GM19328 (cell line): ENCODE results near the gene SOAT2.

Experiments
- ATAC-seq: cut with Tn5 transposase; IDR thresholded peaks from one replicate; pipeline ENCODE4 v1.9.1; 2021; ENCODE audit warnings: mild to moderate bottlenecking, moderate library complexity; ENCODE audit not compliant: unreplicated experiment

Gene SOAT2, protein sequence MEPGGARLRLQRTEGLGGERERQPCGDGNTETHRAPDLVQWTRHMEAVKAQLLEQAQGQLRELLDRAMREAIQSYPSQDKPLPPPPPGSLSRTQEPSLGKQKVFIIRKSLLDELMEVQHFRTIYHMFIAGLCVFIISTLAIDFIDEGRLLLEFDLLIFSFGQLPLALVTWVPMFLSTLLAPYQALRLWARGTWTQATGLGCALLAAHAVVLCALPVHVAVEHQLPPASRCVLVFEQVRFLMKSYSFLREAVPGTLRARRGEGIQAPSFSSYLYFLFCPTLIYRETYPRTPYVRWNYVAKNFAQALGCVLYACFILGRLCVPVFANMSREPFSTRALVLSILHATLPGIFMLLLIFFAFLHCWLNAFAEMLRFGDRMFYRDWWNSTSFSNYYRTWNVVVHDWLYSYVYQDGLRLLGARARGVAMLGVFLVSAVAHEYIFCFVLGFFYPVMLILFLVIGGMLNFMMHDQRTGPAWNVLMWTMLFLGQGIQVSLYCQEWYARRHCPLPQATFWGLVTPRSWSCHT

DNA sequence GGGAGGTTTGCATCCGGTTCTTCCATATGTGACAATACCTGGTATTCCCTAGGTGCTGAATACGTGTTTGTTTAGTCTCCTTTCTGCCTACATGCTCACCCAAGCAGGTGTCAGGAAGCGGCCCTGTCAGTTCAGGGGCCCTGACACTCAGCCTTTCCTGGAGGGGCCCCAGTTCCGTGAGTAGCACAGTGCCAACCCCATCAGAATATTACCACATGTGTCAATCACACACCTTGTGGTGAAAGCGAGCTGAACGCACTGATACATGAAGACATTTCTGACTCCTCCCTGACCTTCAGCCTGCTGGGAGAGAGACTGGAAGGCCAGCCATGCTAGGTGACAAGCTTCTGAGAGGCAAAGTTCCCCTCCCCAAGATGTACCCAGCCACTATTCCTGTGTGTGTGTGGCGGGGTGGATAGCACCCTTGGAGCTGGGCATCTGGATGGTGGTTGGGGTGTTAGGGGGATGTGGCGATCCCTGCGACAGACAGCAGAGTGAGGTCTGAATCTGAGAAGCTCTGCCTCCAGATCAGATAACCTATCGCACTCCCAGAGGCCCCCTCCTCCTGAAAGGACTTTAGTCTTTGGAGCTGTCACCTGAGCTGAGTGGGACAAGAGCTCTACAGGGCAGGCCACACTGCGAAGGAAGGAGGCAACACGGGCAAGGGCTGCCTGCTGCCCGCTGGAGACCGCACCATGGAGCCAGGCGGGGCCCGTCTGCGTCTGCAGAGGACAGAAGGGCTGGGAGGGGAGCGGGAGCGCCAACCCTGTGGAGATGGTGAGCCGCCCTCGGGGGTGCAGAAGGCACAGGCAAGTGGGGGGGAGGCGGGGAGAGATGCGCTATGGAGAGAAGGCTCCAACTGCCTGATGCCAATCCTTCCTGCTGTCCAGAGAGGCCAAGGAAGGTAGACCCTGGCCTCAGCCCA lies at the start of gene SOAT2:
SOAT2 (plus strand) TSS at position 604 of the 925 bp plus-strand sequence; CDS start at position 696, 92 bp downstream.
- no peak for ATAC-seq

DNA sequence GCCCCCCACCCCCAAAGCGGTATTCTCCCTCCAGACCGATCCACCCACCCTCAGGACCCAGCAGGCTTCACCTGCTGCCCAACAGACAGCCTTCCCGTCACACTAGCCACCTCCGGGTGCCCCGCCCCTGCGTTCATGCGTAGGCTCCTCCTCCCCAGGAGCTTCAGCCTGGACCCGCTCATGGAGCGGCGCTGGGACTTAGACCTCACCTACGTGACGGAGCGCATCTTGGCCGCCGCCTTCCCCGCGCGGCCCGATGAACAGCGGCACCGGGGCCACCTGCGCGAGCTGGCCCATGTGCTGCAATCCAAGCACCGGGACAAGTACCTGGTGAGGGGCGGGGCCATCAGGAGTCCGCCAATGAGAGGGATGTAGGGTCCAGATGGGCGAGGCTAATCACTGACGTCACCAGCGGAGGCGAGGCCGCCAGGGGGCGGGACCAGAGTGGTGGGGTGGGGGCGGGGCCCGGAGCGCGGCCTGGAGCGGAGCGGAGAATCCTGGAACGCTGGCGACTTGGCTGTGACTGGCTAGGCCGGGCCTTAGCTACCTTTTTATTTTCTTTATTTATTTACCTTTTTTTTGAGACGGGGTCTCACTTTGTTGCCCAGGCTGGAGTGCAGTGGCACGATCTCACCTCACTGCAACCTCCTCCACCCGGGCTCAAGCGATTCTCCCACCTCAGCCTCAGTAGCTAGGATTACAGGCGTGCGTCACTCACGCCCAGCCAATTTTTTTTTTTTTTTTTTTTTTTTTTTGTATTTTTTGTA lies 49.0 kb upstream of the SOAT2 start:
- peak; percentile 87 for ATAC-seq

DNA sequence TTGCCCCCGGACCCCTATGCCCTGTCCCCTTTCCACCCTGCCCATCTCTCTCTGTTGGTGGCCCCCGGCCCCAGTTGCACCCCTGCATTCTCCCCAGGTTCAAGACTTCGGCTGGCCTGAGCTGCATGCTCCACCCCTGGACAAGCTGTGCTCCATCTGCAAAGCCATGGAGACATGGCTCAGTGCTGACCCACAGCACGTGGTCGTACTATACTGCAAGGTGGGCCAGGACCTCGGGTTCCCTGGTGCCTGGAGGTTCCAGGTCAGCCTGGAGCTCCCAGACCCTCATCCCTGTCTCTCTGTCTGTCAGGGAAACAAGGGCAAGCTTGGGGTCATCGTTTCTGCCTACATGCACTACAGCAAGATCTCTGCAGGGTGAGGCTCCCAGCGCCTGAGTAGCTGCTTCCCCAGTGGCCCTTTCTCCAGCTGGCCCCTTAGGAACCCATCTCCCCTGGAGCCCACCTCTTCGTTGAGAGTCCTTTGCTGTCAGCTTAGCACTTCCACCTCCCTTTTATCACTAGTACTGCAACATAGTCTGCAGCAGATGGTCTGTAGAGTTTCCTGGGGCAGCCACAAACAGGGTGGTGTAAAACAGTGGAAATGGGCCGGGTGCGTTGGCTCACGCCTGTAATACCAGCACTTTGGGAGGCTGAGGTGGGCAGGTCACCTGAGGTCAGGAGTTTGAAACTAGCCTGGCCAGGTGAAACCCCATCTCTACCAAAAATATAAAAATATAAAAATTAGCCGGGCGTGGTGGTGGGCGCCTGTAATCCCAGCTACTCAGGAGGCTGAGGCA lies 47.6 kb upstream of the SOAT2 start:
- ATAC-seq: no peak

DNA sequence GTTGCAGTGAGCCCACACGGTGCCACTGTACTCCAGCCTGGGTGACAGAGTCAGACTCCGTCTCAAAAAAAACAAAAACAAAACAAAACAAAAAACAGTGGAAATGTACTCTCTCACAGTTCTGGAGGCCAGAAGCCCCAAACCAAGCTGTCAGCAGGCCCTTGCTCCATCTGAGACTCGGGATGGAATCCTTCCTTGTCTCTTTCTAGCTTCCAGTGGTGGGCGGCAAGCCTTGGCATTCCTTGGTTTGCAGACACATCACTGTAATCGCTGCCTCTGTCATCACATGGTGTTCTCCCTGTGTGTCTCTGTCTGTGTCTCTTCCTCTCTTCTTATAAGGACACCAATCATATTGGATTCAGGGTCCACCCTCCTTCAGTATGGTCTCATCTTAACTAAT lies 47.0 kb upstream of the SOAT2 start:
- ATAC-seq: no peak

DNA sequence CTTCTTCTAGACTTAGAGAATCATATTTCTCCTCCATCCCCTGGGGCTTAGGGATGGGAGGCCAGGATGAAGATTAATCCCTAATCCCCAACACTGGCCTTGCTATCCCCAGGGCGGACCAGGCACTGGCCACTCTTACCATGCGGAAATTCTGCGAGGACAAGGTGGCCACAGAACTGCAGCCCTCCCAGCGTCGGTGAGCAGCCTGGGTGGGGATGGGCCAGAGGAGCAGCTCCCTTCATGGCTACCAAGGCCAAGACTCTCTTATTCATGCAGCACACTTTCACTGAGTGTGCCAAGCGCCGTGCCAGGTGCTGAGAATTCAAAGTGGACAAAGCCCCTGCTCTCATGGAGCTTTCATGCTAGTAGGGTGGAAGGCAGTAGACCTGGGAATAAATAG lies 46.4 kb upstream of the SOAT2 start:
- no peak for ATAC-seq

DNA sequence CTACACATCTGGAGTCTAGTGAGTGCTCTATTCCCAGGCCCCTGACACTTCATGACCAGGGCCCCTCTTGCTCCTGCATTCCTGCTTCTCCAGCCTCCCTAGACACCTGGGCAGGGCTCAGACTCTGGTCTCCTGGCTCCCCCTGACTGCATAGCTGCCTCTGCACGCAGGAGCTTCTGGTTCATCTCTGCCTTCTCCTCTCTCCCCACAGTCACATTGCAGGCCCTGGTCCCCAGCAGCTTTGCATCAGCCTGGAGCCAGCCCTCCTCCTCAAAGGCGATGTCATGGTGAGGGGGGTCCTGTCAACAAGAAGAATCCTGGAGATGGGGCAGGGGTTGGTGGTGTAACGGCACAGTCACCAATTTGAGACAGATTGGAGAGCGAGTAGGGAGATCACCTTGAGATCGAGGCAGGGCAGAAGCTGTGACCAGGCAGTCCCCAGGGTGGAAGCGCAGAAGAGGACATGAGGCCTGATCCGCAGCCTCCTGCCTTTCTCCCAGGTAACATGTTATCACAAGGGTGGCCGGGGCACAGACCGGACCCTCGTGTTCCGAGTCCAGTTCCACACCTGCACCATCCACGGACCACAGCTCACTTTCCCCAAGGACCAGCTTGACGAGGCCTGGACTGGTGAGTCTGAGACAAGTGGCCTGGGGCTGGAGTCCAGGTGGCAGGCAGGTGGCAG lies 45.3 kb upstream of the SOAT2 start:
- no peak for ATAC-seq

DNA sequence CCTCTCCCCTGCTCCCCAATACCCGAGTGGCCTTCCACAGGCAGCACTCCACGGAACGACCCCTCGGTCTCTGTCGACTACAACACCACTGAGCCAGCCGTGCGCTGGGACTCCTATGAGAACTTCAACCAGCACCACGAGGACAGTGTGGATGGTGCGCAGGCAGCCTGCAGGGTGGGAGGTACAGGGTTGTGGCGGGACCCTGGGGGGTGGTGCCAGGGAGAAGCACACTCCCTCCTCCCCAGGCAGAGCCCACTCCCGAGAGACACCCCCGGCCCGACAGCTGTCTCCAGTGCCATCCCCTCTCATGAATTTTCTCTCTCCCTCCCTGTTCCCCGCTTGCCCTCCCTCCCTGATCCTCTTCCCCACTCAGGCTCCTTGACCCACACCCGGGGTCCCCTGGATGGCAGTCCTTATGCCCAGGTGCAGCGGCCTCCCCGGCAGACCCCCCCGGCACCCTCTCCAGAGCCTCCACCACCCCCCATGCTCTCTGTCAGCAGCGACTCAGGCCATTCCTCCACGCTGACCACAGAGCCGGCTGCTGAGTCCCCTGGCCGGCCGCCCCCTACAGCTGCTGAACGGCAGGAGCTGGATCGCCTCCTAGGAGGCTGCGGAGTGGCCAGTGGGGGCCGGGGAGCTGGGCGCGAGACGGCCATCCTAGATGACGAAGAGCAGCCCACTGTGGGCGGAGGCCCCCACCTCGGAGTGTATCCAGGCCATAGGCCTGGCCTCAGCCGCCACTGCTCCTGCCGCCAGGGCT lies 44.4 kb upstream of the SOAT2 start:
- no peak for ATAC-seq

DNA sequence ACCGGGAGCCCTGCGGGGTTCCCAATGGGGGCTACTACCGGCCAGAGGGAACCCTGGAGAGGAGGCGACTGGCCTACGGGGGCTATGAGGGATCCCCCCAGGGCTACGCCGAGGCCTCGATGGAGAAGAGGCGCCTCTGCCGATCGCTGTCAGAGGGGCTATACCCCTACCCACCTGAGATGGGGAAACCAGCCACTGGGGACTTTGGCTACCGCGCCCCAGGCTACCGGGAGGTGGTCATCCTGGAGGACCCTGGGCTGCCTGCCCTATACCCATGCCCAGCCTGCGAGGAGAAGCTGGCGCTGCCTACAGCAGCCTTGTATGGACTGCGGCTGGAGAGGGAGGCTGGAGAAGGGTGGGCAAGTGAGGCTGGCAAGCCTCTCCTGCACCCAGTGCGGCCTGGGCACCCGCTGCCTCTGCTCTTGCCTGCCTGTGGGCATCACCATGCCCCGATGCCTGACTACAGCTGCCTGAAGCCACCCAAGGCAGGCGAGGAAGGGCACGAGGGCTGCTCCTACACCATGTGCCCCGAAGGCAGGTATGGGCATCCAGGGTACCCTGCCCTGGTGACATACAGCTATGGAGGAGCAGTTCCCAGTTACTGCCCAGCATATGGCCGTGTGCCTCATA lies 43.7 kb upstream of the SOAT2 start:
- ATAC-seq: no peak

DNA sequence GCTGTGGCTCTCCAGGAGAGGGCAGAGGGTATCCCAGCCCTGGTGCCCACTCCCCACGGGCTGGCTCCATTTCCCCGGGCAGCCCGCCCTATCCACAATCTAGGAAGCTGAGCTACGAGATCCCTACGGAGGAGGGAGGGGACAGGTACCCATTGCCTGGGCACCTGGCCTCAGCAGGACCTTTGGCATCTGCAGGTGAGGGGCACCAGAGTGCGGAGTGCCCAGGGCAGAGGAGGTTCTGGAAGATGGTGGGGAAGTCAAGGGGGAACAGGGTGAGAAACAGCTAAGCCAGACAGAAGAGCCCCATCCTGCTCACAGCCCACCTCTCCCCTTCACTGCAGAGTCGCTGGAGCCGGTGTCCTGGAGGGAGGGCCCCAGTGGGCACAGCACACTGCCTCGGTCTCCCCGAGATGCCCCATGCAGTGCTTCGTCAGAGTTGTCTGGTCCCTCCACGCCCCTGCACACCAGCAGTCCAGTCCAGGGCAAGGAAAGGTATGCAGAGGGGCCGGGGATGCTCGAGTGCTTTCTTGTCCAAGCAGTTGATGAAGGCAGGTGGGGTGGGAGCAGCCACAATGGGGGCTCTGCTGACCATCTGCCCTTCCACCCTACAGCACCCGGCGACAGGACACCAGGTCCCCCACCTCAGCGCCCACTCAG lies 43.1 kb upstream of the SOAT2 start:
- ATAC-seq: no peak

DNA sequence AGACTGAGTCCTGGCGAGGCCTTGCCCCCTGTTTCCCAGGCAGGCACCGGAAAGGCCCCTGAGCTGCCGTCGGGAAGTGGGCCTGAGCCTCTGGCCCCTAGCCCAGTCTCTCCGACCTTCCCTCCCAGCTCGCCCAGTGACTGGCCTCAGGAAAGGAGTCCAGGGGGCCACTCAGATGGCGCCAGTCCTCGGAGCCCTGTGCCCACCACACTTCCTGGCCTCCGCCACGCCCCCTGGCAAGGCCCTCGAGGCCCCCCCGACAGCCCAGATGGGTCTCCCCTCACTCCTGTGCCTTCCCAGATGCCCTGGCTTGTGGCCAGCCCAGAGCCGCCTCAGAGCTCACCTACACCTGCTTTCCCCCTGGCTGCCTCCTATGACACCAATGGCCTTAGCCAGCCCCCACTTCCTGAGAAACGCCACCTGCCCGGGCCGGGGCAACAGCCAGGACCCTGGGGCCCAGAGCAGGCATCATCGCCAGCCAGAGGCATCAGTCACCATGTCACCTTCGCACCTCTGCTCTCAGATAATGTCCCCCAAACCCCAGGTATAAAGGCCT lies 42.5 kb upstream of the SOAT2 start:
- ATAC-seq: no peak

DNA sequence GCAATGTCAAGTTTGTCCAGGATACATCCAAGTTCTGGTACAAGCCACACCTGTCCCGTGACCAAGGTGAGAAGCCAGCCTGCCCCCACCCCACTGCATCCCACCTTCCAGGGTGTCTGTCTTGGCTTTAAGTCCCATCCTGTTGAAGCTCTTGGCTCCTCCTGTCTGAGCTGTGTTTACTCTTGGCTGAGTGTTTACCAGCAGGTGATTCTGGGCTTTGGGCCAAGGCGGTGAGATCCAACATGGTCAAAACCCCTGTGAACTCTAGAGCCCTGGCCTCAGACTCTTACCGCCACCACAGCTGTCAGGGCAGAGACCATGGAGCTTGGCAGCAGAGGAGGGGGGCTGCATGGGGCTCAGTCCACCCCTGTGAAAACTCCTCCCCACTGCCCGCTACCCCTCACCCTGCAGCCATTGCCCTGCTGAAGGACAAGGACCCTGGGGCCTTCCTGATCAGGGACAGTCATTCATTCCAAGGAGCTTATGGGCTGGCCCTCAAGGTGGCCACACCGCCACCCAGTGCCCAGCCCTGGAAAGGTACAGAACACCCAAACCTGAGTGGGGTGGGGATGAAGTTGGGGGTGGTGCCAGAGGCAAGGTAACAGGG lies 41.8 kb upstream of the SOAT2 start:
- no peak for ATAC-seq

DNA sequence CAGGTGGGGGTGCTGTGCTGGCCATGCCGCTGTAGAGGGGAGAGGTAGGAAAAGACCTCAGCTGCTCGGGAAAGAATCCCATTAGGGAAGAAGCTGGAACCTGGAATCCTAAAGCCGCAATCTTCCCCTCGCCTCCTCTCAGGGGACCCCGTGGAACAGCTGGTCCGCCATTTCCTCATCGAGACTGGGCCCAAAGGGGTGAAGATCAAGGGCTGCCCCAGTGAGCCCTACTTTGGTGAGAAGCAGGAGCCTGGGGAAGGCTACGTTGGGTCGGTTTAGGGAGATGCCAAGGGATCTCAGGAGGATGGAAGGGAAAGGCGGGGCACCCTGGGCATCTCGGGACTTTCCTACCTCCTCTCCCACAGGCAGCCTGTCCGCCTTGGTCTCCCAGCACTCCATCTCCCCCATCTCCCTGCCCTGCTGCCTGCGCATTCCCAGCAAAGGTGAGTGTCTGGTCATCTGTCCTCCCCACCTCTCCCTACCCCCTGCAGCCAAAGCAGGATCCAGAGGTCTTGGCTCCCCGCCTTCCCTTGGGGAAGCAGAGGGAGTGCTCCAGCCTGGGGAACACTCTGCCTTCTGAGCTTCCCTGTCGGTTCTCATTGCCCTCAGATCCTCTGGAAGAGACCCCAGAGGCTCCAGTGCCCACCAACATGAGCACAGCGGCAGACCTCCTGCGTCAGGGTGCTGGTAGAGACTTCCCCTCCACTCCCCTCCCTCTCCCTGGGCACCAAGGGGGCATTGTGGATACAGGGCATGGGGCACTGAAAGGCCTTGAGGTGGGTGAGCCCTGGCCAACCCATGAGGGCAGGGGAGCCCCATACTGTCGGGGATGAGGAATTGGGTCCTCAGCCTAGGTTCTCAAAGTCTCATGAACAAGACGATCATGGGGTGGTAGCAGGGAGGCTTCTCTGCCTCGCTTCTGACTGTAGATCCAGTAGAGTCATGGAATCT lies 41.0 kb upstream of the SOAT2 start:
- ATAC-seq: no peak

DNA sequence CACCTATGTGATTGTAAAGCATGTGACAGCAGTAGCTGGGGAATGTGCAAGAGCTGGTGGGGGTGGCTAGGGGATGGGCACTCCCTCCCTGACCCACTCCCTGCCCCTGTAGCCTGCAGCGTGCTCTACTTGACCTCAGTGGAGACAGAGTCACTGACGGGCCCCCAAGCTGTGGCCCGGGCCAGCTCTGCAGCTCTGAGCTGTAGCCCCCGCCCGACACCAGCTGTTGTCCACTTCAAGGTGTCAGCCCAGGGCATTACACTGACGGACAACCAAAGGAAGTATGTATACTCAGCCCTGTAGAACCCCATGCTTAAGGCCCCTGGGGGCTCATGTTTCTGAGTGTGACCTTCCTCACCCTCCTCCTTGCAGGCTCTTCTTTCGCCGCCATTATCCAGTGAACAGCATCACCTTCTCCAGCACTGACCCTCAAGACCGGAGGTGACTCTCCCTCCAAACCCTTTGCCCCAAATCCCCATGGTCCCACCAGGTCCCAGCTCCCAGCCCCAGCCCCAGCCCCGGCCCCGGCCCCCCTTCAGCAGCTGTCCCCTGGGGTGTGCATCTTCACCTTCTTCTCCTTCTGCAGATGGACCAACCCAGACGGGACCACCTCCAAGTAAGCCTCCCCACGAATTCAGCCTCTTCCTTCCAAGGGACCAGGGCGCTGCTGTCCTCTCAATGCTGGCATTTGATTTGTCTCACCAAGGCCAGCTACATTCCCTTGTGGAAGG lies 40.1 kb upstream of the SOAT2 start:
- ATAC-seq: no peak

DNA sequence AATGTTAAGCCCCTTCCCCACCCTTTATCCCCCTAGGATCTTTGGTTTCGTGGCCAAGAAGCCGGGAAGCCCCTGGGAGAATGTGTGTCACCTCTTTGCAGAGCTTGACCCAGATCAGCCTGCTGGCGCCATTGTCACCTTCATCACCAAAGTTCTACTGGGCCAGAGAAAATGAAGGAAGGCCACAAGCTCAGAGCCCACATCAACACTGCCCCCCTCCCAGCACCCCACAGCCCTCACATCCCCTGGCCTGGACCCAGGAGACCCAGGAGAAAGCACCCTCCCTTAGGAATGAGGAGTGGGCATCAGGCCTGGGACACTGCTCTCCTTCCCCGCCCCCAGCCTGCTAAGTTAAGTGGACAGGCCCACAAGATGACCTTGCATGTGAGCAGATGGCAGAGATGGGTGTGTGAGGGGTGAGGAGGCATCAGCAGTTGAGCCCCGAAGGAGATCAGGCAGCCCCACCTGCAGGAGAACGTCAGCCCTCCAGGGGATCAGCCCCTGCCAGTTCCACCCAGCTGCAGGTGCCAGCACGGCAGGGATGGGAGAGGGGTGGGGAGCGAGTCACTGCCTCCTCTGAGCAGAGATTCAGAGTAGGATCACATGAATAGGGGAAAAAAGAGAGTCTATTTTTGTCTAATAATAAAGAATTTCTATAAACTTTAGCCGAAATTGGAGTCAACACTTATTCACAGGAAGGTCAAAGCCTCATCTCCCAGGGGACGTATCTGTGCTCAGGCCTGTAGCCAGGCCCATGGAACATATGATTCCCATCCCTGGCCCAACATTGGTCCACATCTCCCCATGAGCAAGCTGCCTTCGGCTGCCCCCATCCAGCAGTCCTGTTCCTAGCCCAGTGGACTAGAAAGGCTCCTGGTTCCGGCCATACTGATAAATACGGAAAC lies 39.3 kb upstream of the SOAT2 start:
- no peak for ATAC-seq
